Skin epidermis (tissue), 12 donors: ENCODE measurements around the gene TAT.

Experiments
- H3K27ac ChIP-seq, 21 experiments: fragments of 200-600 bp; sonication (generic) in 11 of 21; one replicate each; pipeline ENCODE4 v1.5.0; 2020; ENCODE audit warnings: mild to moderate bottlenecking in 3 of 21, inconsistent platforms in 2 of 21, moderate library complexity in 2 of 21
- H3K4me3 ChIP-seq, 7 experiments: fragments of 200-600 bp; sonication (generic) in 2 of 7; one replicate each; pipeline ENCODE4 v1.5.0; 2020; ENCODE audit warnings: inconsistent platforms in 2 of 7, mild to moderate bottlenecking in 2 of 7, moderate library complexity in 1 of 7

The TAT gene

GRCh38 chr16:71552698-71553503 lies 24.0 kb downstream of the TAT start:
- H3K4me3 ChIP-seq = no peak overlapping the region
- H3K27ac ChIP-seq = no peak overlapping the region

GRCh38 chr16:71547168-71547567 lies 29.7 kb downstream of the TAT start:
- H3K27ac ChIP-seq = no peak overlapping the region
- H3K4me3 ChIP-seq = no peak overlapping the region

- Histone ChIP-seq H3K4me3 (no peak overlapping the region), H3K27ac (no peak overlapping the region)
Measured at GRCh38 chr16:71542377-71542776, 34.5 kb downstream of the TAT start.

- no peak overlapping the region for H3K4me3 ChIP-seq
Measured at GRCh38 chr16:71537643-71538042, 39.2 kb downstream of the TAT start.

GRCh38 chr16:71536752-71537499 lies 40.0 kb downstream of the TAT start:
- no peak overlapping the region for H3K27ac ChIP-seq
- H3K4me3 ChIP-seq = no peak overlapping the region

More at GRCh38 chr16:71537643-71538042, 39.2 kb downstream of the TAT start:
- no peak overlapping the region for H3K27ac ChIP-seq

- H3K4me3 ChIP-seq = no peak overlapping the region
- no peak overlapping the region for H3K27ac ChIP-seq
Measured at GRCh38 chr16:71532366-71532765, 44.5 kb downstream of the TAT start.

GRCh38 chr16:71528863-71529262 lies 48.0 kb downstream of the TAT start:
- Histone ChIP-seq H3K4me3 (no peak overlapping the region), H3K27ac (no peak overlapping the region)

- no peak overlapping the region for H3K27ac ChIP-seq
Measured at GRCh38 chr16:71528257-71528656, 48.6 kb downstream of the TAT start.

GRCh38 chr16:71526111-71526631 lies 50.7 kb downstream of the TAT start, which contains the start of gene CHST4:
TSS of gene CHST4 (plus strand) at chr16:71526426. CDS start at chr16:71536678, 10,252 bp downstream.
- H3K4me3 ChIP-seq = no peak within 1 kb of the TSS

More at GRCh38 chr16:71528257-71528656, 48.6 kb downstream of the TAT start:
- no peak overlapping the region for H3K4me3 ChIP-seq

GRCh38 chr16:71524566-71525553 lies 52.0 kb downstream of the TAT start:
- Histone ChIP-seq H3K4me3 (no peak overlapping the region), H3K27ac (no peak overlapping the region)

More at GRCh38 chr16:71526111-71526631, 50.7 kb downstream of the TAT start, which contains the start of gene CHST4:
- H3K27ac ChIP-seq = no peak within 1 kb of the TSS

GRCh38 chr16:71520550-71520949 lies 56.3 kb downstream of the TAT start:
- H3K4me3 ChIP-seq = no peak overlapping the region
- no peak overlapping the region for H3K27ac ChIP-seq
